HG02870 (cell line): Measurements from ENCODE around the gene LMOD1.
"Not testable (repeated sequence)": the region's sequence is repeated elsewhere in the genome, so short reads cannot be mapped to it uniquely, and the experiment has no call there.

ENCODE experiments used
- ATAC-seq: cut with Tn5 transposase; IDR thresholded peaks from one replicate; pipeline ENCODE4 v1.9.1; 2021; ENCODE audit warnings: mild to moderate bottlenecking, moderate library complexity; ENCODE audit not compliant: unreplicated experiment

Gene LMOD1

DNA sequence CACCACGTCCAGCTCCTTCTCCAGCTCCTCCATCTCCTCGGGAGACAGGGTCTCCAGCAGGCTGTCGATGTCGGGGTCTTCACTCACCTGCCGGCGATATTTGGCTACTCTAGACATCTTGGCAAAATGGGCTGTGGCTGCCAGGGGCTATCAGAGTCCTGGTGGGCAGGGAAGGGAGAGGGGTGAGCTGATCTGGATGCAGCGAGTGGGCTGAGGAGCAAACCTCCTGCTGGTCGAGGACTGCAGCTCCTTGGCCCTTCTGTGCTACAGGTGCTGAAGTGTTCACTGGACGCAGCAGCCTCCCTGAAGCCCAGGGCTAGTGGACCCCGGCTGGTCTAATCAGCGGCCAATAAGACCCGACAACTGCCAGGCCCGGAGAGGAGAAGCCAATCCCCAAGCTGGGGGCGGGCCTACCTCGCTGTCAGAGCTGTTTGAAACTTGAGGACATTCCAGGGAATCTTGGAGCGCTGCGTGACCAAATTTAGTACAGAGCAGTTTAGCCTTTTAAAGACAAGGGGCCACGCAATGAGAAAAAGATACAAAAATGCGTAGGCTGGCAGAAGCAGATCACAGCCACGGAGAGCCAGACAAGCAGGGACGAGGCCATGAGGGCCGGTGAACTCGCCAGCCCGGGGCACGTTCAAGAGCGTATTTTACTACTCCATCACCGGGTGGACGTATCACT, at the start of gene LMOD1:
TSS of gene LMOD1 (minus strand) at position 325 of the 685 bp plus-strand sequence. CDS start at position 117, 208 bp downstream.
- no peak for ATAC-seq

DNA sequence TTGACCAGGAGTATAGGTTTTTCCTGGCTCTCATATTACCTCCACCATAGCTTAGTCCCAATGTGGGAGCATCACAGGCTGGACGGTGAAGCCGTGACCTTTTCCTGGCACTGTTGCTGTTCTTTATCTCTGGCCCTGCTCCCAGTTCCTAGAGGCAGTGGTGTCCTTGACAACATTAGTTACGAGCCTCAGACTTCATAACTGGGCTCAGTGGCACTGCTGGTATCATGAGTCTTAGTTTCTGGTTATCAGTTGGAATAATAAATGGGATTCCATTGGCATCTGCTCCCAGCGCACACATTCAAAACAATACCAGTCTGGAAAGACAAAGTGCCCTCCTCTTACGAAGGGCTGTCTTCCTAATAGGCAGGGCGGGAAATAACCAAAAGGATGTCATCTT, 44.1 kb upstream of the LMOD1 start:
- no peak for ATAC-seq

DNA sequence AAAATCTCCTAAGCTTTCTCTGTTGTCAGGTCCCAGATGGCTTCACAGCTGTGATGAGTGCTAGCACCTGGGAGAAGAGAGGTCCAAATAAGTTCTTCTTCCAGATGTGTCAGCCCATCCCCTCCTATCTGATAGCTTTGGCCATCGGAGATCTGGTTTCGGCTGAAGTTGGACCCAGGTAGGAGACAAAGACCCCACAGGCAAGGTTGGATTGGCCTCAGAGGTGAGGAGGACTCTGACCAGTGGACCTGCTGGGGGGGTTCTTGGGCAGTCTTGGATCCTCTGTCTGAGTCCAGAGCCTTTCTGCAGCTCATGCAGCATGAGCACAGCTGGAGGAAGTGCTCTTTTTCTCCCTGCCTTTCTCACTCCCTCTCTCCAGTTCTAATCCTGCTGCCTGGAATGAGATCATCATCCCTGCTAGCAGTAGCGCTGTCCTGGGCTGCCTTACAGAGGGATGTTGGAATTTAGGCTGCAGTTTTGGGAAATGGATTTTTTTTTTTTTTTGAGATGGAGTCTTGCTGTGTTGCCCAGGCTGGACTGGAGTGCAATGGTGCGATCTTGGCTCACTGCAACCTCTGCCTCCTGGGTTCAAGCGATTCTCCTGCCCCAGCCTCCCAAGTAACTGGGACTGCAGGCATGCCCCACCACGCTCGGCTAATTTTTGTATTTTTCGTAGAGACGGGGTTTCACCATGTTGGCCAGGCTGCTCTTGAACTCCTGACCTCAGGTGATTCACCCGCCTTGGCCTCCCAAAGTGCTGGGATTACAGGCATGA, 43.2 kb upstream of the LMOD1 start:
- no peak for ATAC-seq

DNA sequence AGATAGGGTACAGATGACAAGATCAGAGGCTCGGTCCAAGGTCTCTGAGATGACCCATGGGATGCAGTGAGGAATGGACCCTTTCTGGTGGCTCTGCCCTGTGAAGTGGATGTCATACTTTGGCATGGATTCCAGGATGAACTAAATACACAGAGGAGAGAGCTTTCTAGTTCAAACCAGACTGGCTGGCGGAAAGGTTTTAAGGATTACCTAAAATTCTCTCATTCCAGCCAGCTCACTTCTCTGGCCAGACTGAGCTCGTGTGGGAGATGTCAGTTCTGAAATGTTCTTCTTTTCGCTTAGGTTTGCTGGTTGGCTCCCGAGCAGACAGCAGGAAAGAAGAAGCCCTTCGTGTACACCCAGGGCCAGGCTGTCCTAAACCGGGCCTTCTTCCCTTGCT, 42.3 kb upstream of the LMOD1 start:
- no peak for ATAC-seq

DNA sequence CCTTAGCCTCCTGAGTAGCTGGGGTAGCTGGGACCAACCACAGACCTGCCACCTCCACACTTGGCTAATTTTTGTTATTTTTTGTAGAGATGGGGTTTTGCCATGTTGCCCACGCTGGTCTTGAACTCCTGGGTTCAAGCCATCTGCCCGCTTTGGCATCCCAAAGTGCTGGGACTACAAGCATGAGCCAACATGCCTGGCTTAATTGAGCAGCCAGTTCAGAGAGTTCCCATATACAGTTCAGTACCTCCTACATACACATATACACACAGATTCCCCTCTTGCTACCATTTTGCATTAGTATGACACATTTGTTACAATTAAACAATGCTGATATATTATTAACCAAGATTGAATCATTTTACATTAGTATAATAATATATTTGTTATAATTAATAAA, 39.0 kb upstream of the LMOD1 start:
- no peak for ATAC-seq

DNA sequence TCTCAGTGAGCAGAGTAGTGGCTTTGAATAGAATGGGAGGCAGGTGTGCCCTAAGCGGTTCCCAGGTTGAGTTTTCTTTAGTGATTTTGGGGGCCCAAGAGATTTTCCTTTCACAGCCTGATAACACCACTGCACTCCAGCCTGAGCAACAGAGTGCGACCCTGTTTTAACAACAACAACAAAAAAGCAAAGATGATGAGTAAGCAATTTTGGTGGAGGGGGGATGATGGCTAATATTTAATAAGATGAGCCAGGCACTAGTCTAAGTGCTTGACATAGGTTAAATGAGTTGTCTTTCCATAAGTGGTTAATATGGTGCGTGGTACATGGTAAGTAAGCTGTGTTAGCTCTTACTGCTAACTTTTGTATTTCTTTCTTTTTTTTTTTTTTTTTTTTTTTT, 38.1 kb upstream of the LMOD1 start:
- ATAC-seq, result no peak

DNA sequence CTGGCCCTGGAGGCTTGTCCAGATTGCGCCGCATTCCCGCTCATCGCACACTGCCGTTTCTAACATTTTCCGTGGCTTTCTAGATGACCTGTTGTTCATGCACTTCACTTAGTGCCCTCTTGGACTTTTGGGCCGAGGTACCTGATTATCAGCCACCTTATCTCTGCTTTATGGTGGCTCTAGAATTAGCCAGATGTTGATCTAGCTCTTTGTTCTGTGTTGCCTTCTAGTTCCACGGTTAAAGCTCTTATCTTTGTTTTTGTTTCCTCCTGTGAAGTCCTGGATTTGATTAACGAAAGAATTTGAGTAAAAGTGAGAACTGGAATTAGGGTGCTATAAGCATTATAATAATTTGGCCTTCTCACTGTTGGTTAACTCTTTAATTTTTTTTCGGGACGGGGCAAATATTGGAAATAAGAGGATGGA, 37.0 kb upstream of the LMOD1 start:
- ATAC-seq, result no peak

DNA sequence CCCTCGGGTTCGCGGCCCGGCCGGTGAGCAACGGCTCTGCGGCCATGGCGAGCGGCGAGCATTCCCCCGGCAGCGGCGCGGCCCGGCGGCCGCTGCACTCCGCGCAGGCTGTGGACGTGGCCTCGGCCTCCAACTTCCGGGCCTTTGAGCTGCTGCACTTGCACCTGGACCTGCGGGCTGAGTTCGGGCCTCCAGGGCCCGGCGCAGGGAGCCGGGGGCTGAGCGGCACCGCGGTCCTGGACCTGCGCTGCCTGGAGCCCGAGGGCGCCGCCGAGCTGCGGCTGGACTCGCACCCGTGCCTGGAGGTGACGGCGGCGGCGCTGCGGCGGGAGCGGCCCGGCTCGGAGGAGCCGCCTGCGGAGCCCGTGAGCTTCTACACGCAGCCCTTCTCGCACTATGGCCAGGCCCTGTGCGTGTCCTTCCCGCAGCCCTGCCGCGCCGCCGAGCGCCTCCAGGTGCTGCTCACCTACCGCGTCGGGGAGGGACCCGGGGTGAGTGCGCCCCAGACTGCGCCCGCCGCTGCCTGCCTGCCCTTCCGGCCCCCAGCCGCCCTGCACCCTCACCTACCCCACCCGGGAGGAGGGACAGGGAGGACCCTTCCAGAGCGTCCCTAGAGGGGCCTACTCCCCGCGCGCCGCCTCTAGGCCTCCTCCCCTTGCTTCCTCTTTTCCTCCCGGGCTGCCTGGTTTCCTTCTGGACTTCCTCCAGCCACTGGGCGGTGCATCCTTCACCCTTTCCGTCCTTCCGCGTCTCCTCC, 36.5 kb upstream of the LMOD1 start, which contains the start of gene RNPEP:
TSS of gene RNPEP (plus strand) at position 26 of the 757 bp plus-strand sequence. CDS start at position 45, 19 bp downstream.
- peak; percentile 72 for ATAC-seq

DNA sequence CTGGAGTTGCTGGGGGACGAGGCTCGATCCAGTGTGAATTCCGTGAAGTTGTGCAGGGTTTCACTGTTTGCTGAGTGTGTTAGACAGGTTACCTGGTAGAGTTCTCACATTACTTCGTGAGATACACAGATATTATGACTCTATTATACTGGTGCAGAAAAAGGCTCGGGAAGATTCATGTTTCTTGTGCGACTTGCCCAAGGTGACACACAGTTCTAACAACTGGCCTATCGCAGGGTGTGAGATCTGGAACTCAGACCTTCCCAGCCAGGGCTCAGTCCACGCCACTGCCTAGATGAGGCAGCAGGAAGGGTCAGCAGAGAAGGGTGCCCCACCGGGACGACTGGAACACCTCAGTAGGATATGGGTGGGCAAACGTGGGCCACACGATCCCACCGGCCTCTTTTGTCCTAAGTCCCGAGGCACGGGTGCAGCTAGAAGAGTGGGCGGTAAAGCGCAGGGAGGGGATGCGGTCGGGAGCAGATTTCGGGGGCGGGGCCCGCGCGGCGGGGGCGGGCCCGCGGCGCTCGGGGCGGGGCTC, 35.8 kb upstream of the LMOD1 start:
- ATAC-seq, result peak; percentile 6

DNA sequence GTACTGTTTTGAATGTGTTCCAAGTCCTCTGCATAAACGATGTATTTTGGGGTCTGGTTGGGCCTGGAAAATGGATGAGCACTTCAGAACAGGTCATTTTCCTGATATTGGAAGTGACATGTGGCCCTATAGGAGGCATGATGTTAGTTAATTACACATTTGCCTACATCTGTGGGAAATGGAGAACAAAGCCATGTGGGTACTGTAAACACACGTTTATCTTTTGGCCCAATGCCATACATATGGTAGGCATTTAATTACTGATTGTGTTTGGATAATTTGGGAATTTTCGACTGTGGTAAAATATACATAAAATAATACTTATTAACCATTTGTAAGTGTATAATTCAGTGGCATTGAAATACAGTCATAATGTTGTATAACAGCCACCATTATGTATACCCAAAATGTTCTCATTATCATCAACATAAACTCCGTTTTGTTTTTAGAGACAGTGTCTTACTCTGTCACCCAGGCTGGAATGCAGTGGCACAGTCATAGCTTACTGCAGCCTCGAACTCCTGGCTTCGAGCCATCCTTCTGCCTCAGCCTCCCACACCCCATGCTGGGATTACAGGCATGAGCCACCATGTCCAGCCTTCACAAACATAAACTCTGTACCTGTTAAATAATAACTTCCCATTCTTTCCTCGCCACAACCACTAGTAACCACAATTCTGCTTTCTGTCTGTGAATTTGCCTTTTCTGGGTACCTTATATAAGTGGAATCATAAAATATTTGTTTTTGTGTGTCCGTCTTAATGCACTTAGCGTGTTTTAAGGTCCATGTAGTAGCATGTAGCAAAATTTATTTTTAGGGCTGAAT, 24.2 kb upstream of the LMOD1 start:
- ATAC-seq, result no peak

DNA sequence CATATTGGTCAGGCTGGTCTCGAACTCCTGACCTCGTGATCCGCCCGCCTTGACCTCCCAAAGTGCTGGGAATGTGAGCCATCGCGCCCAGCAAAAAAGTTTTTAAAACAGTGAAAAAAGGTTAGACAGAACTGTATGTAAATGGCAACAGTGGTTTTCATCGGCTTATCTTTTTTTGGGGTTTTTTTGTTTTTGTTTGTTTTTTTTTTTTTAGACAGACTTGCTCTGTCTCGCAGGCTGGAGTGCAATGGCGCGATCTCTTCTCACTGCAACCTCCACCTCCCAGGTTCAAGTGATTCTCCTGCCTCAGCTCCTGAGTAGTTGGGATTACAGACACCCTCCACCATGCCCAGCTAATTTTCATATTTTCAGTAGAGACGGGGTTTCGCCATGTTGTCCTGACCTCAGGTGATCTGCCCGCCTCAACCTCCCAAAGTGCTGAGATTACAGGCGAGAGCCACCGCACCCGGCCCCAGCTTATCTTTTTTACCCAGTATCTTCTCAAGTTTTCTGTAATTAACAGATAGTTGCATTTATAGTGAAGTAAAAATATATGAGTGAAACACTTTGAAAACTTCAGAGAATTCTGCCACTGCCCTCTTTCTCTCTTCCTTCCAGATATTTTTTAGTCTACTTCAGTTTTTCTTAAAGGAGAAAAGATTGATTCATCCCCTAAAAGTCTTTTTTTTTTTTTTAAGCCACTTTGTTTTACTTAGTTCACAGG, 22.0 kb upstream of the LMOD1 start:
- ATAC-seq, result no peak

DNA sequence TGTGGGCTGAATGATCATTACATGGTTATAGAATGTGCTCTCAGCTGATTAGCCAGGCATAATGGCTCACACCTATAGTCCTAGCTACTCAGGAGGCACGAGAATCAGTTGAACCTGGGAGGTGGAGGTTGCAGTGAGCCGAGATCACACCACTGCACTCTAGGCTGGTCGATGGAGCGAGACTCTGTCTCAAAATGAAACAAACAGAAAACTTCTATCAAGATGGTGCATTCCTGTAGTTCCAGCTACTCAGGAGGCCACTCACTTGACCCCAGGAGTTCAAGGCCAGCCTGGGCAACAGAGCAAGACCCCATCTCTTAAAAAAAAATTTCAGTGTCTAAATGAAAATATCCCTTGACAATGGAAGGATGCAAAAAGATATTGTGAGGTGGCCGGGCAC, 19.8 kb upstream of the LMOD1 start:
- ATAC-seq, result no peak

DNA sequence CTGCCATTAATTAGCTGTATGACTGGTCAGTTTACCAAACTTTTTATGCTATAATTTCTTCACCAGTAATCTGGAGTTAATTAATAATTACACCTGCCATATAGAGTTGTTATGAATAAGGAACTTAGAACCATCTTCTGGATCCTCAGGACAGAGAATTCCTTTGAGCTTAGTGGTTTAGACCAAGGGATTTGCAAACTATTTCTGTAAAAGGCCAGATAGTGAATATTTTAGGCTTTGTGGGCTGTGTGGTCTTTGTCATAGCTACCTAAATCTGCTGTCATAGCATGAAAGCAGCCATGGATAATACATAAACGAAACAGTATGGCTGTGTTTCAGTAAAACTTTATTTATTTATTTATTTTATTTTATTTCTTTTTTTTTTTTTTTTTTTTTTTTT, 17.9 kb upstream of the LMOD1 start:
- no peak for ATAC-seq

DNA sequence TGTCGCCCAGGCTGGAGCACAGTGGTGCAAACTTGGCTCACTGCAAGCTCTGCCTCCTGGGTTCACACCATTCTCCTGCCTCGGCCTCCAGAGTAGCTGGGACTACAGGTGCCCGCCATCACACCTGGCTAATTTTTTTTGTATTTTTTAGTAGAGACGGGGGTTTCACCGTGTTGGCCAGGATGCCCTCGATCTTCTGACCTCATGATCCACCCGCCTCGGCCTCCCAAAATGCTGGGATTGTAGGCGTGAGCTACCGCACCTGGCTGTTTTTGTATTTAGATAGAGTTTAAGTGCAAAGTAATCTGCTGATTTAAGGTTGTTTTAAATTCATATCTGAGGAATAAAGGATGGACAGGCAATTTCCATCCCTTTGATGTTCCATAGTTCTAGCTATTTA, 16.0 kb upstream of the LMOD1 start:
- ATAC-seq, result not testable (repeated sequence)

DNA sequence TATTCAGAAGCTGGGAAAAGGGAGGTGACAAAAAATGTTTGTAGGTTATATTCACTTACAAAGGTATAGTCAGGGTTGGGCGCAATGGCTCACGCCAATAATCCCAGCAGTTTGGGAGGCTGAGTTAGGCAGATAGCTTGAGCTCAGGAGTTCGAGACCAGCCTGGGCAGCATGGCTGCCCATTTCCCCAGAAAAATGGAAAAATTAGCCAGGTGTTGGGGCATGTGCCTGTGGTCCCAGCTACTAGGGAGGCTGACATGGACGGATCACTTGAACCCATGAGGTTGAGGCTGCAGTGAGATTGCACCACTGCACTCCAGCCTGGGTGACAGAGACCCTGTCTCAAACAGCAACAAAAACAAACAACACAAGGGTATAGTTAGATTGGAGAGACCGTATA, 12.0 kb upstream of the LMOD1 start:
- ATAC-seq, result no peak

DNA sequence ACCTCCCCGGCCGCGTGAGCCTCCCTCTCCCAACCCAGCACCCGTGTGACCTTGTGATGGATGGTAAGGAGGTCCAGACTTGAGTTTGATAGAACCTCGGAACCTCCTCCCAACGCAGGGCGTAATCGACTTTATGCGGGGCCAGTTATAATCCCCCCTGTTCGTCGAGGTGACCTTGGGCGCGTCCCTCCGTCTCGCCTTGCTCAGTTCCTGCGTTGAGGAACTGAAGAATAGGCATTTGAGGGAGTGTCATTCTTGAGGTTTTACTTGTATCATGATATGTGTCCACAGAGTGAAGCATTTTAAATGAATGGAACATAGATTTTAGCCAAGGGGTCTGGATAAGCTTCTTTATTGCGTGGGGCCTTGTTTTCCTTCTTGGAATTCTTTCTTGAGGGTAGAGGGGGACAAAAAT, 9.4 kb upstream of the LMOD1 start:
- peak; percentile 31 for ATAC-seq

DNA sequence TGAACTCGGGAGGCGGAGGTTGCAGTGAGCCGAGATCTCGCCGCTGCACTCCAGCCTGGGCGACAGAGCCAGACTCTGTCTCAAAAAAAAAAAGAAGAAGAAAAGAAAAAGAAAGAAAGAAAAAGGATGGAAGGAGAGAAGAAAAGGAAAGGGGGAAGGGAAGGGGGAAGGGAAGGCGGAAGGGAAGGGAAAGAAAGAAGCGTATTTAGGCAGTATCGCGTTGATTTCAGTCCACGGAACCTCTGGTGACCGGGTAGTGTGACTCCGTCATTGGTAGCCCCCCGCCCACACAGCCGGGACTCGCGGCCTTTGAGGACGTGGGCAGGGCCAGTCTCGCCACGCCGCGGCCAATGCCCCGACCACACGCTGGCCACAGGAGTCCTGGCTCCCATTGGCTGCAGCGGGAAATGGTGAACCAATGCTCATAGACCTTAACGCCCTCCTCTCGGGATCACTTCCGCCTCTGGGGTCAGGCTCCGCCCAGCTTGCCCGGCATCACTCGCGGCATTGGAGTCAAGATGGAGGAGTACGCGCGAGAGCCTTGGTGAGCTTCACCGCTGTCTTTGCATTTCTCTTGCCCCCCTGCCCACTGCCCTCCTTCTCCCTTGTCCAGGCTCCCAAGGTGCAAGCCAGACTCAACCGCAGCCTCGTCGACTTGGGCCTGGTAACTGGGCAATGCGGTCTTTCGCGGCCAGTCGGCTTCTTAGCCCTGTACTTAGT, 8.8 kb upstream of the LMOD1 start, which contains the start of gene TIMM17A:
TSS of gene TIMM17A (plus strand) at position 495 of the 720 bp plus-strand sequence. CDS start at position 519, 24 bp downstream.
- ATAC-seq, result peak; percentile 99

DNA sequence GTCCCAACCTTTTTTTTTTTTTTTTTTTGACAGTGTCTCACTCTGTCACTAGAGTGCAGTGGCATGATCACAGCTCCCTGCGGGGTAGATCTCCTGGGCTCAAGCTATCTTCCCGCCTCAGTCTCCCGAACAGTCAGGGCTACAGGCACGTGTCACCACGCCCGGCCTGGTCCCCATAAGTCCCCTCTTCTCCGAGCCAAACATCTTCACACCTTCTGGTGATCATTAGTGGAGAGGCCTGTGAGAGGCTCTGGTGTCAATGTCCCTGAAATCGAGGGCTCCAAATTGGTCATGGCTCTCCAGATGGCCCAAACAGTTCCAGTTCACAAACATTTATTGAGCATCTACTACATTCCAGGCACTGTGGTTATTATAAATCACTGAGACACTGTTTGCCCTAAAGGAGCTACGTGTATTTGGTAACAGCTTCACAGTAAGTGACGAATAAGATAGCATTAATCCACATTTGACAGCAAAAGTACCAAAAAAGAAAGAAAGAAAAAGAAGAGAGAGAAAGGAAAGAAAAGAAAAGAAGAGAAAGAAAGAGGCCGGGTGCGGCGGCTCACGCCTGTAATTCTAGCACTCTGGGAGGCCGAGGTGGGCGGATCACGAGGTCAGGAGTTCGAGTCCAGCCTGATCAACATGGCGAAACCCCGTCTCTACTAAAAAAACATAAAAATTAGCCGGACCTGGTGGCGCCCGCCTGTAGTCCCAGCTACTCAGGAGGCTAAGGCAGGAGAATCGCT, 8.1 kb upstream of the LMOD1 start:
- no peak for ATAC-seq
